ENCODE results near the gene ROR1. TPM values are rescaled to one million over a fixed set of nuclear protein-coding genes. Genes with fewer than 3 reads are reported as not detected.

Gene ROR1
- total and polyA plus RNA-seq, 2 of the 13 experiments (the other 11 are each of a cell fraction or from before 2014, with no cell fraction given), result 0.58 to 2.3 TPM

- intact Hi-C loops (cut with micrococcal nuclease; ENCODE audit: unreplicated experiment), result no loop called here
- BruUV-seq (replicated peaks), result no TSS peak
- no peak for ATAC-seq
- no peak for DNase-seq (ENCODE audit: low spot score)
- H3K9me3 ChIP-seq (ENCODE audit: low read length), result no peaks in the 10 kb centered on the region
- H3K4me2 ChIP-seq (ENCODE audit: low read depth, low read length), result no peak overlapping the region
- ChIA-PET POLR2A (no interaction called here), CTCF (ENCODE audit: low intra/inter-chr PET ratio, low total read pairs) (no interaction called here)
- no peak overlapping the region for H3K9ac ChIP-seq (ENCODE audit: insufficient read depth, low read depth, low read length)
- H4K20me1 ChIP-seq (ENCODE audit: insufficient read depth, low read length), result no peaks in the 10 kb centered on the region
- H3K4me3 ChIP-seq (replicated peaks in 1 of 3; ENCODE audit: insufficient read depth in 1 of 3, low read depth in 2 of 3, low read length in 3 of 3), result no peak overlapping the region
- H3K79me2 ChIP-seq (ENCODE audit: insufficient read depth, low read length), result no peaks in the 10 kb centered on the region
- H3K27ac ChIP-seq (ENCODE audit: extremely low read length, insufficient read depth, low read length), result no peak overlapping the region
- H3K4me1 ChIP-seq (ENCODE audit: insufficient read depth, low read length), result no peaks in the 10 kb centered on the region
- no peak overlapping the region for H2AFZ ChIP-seq (ENCODE audit: low read length)
- TF ChIP-seq HMGXB4 (CRISPR knock-in tag; IDR thresholded peaks at IDR 0.05; ENCODE audit: borderline replicate concordance in 1 of 2, low read depth in 1 of 2), result no peak
- TF ChIP-seq TOE1 (CRISPR knock-in tag; IDR thresholded peaks at IDR 0.05), result no peak
- TF ChIP-seq MTA3 (CRISPR knock-in tag; IDR thresholded peaks at IDR 0.05), result no peak
- TF ChIP-seq ZNF883 (CRISPR knock-in tag; IDR thresholded peaks at IDR 0.05; ENCODE audit: not compliant biosample characterization), result no peak
- no peak for TF ChIP-seq SP4 (CRISPR knock-in tag; IDR thresholded peaks at IDR 0.05)
- no peak for TF ChIP-seq PITX1 (CRISPR knock-in tag; IDR thresholded peaks at IDR 0.05)
- no peak for TF ChIP-seq ZBTB26 (CRISPR knock-in tag; IDR thresholded peaks at IDR 0.05; ENCODE audit: borderline replicate concordance)
- TF ChIP-seq ZNF501 (CRISPR knock-in tag; IDR thresholded peaks at IDR 0.05), result no peak
- TF ChIP-seq ZNF639 (CRISPR knock-in tag; conservative IDR thresholded peaks at IDR 0.05), result no peak
- no peak for TF ChIP-seq DBP (CRISPR knock-in tag; IDR thresholded peaks at IDR 0.05; ENCODE audit: not compliant biosample characterization)
- TF ChIP-seq ZBTB34 (CRISPR knock-in tag; IDR thresholded peaks at IDR 0.05), result no peak
- TF ChIP-seq ZNF841 (CRISPR knock-in tag; IDR thresholded peaks at IDR 0.05; ENCODE audit: borderline replicate concordance), result no peak
- TF ChIP-seq TGIF2 (CRISPR knock-in tag; IDR thresholded peaks at IDR 0.05), result no peak
- TF ChIP-seq RBM22 (optimal IDR thresholded peaks at IDR 0.05; ENCODE audit: low read length), result no peak
- TF ChIP-seq ZNF234 (CRISPR knock-in tag; conservative IDR thresholded peaks at IDR 0.05), result no peak
- TF ChIP-seq PBX3 (CRISPR knock-in tag; IDR thresholded peaks at IDR 0.05; ENCODE audit: borderline replicate concordance), result no peak
- no peak for TF ChIP-seq NAIF1 (CRISPR knock-in tag; IDR thresholded peaks at IDR 0.05; ENCODE audit: borderline replicate concordance)
- no peak for TF ChIP-seq ZNF331 (CRISPR knock-in tag; IDR thresholded peaks at IDR 0.05)
- FAIRE-seq, result no peak
- WGBS (ENCODE audit: low lambda C conversion rate), result 0% methylated on average over 1 of the region's 1 CpG
- H3K27me3 ChIP-seq (ENCODE audit: control insufficient read depth in 1 of 2, insufficient read depth in 2 of 2, low read length in 2 of 2), result no peaks in the 10 kb centered on the region; a peak in 2 of 5 replicates
- in situ Hi-C loops (cut with HindIII; ENCODE audit: extremely low pct_ligation_motif_present, low pct_unique_long_range_greater_than_20kb), result no loop called here
- no peaks in the 10 kb centered on the region for H3K36me3 ChIP-seq (replicated peaks in 1 of 2; ENCODE audit: control insufficient read depth in 1 of 2, insufficient read depth in 2 of 2, low read length in 2 of 2)
Observed at GRCh38 chr1:63738772-63739171, 35.0 kb upstream of the ROR1 start.

Data from HepG2 (cell line).